ENCODE measurements around the gene SPOCK3.
"Not testable (repeated sequence)": the region's sequence is repeated elsewhere in the genome, so short reads cannot be mapped to it uniquely, and the experiment has no call there.

SPOCK3 gene

DNA sequence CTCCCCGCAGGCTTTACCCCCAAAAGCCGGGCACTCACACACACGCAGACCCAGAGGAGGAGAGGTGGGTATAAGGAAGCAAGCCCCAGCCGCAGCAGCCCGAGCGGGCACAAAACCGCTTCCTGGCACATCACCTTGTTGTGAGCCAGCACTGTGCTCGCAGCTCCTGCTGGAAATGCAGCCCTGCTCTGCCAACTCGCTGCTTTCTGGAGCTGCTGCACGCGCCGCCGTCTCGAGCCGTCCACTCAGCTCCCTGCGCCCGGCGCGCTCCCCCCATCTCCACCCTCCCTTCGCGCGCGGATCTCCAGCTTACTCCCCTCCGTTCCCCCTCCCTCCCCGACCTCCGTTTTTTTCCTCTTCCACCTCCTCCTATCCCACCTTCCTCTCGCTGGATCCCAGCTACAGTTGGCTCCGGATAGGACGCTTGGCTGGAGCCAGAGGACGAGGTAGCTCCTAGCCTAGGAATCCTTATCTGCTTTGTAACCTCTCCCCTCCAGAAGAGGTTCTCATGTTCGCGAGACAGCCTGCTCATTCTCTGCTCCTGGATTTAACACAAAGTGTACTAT, at the start of gene SPOCK3:
Gene SPOCK3, minus strand, starts transcription at position 179 of the 566 bp plus-strand sequence.
- in situ Hi-C loops (cut with MboI; ENCODE audit: low sequenced_read_pairs), result no loop called here

DNA sequence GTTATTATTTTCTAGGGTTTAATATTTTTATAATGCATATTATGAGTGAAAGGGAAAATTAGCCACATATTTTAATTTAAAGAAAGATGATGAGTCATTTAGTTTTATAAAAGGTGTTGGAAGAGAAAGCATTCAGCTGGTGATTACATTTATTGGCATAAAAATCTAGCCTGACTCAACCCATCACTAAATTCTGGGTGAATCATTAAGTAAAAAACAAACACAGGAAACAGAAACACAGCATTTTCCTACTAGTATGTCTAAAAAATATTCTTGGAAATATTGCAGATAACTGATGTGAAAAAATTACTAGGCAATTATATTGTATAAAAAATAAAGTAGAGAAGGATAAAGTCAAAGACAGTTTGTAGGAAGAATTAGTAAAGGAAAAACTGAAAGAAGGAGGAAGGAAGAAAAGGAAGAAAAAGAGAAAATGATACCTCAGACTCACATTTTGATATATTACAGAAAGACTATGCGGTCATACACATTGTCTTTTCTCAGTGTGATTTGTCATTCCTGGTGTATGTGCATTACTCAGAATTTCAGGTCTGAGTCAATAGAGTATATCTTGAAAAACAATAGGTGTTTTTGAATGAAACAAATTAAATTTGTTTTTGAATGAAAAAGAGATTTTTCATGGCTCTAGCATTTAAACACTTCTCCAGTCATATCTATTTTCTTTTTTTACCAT, 48.0 kb upstream of the SPOCK3 start:
- in situ Hi-C loops (cut with MboI; ENCODE audit: low sequenced_read_pairs), result no loop called here

DNA sequence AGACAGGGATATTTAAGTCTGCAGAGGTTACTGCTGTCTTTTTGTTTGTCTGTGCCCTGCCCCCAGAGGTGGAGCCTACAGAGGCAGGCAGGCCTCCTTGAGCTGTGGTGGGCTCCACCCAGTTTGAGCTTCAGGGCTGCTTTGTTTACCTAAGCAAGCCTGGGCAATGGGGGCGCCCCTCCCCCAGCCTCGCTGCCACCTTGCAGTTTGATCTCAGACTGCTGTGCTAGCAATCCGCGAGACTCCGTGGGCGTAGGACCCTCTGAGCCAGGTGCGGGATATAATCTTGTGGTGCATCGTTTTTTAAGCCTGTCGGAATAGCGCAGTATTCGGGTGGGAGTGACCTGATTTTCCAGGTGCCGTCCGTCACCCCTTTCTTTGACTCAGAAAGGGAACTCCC, 47.3 kb upstream of the SPOCK3 start:
- in situ Hi-C loops (cut with MboI; ENCODE audit: low sequenced_read_pairs), result not testable (repeated sequence)

DNA sequence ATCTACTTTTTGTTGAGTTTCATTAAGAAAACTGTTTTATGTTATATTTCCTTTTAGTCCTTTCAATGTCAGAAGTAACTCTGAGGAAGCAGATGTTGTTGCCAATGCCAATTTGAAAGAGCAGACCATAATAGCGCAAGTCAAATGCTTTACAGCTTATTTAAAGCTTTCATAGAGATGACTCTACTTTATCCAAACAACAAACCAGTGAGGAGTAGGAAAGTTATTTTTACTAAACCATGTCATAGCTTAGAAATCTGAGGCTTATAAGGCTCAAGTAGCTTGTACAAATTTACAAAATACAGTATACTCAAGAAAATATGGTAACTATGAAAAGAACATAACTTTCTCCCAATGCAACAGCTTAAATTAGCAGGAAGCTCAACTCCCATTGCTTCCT, 40.1 kb upstream of the SPOCK3 start:
- in situ Hi-C loops (cut with MboI; ENCODE audit: low sequenced_read_pairs), result no loop called here

DNA sequence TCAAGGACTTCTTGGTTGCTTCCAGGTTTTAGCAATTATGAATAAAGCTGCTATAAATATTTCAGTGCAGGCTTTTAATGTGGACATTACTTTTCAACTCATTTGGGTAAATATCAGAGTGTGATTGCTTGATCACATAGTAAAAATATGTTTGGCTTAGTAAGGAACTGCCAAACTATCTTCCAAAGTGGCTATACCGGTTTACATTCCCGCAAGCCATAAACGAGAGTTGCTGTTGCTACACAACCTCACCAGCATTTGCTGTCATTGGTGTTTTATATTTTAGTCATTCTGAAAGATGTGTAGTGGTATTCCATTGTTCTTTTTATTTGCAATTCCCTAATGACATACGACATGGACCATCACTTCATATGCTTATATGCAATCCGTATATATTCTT, 30.9 kb upstream of the SPOCK3 start:
- in situ Hi-C loops (cut with MboI; ENCODE audit: low sequenced_read_pairs), result no loop called here

DNA sequence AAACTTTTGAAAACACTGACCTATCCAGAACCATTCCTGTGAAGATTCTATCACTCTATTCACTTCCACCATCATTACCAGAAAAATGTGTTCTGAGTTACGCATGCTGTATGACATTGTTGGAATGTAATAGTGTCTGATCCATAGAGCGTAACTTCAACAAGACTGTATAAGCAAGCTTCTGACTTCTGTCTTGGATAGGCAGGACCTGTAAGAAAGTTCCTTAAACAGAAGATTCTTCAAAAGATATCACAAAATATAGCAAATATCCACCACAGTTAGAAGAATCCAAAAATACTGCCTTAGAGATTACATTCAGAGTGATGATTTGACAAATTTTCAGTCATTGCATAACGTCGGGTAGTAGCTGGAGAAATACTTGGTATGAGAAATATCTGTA, 14.0 kb upstream of the SPOCK3 start:
- in situ Hi-C loops (cut with MboI; ENCODE audit: low sequenced_read_pairs), result no loop called here

DNA sequence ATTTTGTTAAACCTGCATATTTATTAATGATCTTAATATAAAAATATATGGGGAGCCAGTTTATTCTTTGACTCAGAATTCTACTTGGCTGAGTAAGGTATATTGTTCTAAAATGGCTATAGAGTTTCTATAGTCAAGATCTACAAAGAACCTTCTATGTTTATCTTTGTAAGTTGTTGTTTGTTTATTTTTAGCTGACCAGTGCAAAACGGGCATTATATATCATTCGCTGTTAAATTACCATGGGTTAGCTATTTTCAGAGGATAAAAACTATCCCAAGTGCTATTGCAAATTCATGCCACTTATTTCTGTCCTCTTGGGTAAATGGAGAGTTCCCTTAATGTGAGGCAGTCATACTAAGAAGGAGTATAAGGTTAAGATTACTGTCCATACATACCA, 5.3 kb upstream of the SPOCK3 start:
- in situ Hi-C loops (cut with MboI; ENCODE audit: low sequenced_read_pairs), result no loop called here

DNA sequence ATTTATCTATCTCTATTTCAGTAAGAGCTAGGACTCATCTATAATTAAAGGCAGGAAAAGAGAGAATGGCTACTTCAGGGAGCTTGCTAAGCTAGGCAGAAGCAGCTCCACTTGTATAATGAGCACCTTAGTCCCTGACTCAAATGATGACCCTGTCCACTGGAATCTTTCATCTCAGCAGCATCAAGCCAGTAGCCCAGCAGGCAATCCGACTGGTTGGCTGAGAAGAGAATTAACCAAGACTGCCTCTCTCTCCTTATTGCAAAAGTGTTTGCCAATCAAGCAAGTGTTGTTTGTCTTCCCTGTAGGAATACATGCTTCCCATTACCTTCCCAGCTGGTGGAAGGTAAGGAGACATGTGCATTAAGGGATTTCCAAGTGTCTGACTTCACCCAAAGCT, 3.9 kb upstream of the SPOCK3 start:
- in situ Hi-C loops (cut with MboI; ENCODE audit: low sequenced_read_pairs), result no loop called here

DNA sequence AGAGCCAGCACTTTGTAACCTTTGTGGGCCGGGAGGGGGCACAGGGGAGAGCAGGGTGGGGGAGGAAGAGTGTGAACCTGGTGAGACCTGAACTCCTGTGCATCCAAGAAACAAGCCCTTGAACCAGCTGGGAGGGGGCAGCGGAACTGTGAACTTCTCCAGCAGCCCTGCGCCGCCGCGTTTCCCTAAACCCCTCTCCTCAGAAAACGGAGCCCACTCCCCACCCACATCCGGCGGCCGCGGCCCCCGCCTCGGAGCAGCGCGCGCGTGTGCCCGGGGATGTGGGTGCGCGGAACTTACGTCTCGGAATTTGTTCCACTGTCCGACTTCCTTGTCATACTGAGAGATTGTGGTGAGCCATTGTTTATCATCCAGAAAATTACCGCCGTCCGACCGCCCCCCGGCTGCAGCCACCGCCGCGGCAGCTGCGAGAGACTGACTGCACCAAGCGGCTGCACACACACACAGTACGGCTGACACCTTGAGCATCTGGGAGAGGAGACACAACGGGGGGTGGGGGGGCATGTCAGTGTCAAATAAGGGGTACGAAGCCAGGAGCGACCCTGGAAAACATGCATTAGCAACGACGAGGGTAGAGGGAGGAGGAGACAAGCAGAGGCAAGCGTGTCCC, 494 bp downstream of the SPOCK3 start:
- in situ Hi-C loops (cut with MboI; ENCODE audit: low sequenced_read_pairs), result no loop called here

DNA sequence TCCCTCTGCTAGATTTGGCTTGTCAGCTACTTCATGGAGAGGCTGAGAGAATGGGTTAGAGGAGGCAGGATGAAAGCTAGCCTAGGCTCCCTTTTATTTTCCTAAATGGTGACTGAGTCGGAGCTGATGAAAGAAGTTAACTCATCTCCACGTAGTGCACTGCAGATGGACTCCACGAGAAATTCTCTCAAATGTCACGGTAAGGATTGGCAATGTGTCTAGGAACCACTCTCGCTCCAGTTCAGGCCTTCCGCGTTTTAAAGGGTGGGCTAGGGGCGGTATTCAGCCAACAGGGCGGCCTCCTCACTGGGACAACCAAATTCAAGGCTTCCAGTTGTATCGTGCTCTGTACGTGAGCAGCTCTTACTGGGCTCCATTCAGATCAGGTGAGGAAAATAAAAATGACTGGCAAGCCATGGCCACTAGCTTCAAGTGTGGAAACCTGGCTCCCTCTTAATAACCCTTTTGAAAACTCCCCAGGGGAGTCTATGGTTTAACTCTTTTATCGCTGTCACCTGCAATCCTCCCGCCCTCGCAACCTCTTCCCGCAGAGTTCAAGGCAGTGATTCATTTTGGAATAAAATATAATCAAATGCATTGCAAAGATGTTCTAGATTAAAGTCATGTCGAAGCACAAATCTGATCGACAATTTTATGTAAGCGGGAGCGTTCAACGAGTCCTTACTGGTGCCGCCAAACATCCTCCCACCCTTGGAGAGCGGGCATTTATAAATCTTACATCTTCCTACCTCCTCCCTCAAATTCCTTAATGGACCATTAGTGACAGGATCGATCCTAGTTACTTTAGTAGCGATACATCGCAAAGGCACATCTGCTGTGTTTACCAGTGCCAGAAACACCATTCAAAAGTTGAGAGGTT, 1.2 kb downstream of the SPOCK3 start:
- in situ Hi-C loops (cut with MboI; ENCODE audit: low sequenced_read_pairs), result no loop called here

DNA sequence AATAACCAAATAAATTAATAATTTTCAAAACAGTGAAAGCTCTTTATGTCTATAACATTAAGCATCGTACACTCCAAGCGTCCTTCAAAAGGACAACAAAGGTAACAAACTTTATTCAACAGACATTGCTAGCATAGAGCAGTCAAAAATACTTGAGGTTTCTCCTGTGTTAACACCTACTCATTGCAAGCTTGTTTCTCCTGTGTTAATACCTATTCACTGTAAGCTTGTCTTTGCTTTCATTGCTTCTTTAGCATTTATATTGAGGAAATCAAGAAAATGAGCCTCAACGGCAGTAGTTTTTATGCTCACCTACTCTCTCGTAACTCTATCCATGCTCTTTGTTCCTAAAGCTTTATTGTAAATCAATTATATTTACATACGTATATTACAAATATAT, 3.5 kb downstream of the SPOCK3 start:
- in situ Hi-C loops (cut with MboI; ENCODE audit: low sequenced_read_pairs), result no loop called here

DNA sequence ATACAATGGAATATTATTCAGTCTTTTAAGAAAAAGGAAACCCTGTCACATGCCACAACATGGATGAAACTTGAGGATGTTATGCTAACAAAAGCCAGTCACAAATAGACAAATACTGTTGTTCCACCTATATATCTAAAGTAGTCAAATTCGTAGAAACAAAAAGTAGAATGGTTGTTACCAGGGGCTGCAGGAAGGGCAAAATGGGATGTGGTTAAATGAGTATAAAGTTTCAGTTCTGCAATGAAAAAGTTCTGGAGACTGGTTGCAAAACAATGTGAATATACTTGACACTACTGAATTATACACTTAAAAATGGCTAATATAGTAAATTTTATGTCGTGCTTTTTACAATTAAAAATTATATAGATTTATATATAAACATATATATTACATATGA, 12.2 kb downstream of the SPOCK3 start:
- in situ Hi-C loops (cut with MboI; ENCODE audit: low sequenced_read_pairs), result no loop called here

DNA sequence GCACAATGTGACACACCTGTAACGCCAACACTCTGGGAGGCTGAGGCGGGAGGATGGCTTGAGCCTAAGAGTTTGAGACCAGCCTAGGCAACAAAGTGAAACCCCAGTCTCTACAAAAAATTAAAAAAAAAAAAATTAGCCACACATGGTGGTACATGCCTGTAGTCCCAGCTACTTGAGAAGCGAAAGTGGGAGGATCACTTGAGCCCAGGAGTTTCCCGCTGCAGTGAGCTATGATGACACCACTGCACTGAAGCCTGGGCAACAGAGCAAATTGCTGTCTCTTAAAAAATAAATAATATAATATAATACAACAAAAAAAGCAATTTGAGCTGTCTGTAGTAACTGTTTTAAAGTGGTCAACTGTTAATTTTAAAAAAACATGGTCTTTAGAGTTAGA, 13.2 kb downstream of the SPOCK3 start:
- in situ Hi-C loops (cut with MboI; ENCODE audit: low sequenced_read_pairs), result no loop called here

DNA sequence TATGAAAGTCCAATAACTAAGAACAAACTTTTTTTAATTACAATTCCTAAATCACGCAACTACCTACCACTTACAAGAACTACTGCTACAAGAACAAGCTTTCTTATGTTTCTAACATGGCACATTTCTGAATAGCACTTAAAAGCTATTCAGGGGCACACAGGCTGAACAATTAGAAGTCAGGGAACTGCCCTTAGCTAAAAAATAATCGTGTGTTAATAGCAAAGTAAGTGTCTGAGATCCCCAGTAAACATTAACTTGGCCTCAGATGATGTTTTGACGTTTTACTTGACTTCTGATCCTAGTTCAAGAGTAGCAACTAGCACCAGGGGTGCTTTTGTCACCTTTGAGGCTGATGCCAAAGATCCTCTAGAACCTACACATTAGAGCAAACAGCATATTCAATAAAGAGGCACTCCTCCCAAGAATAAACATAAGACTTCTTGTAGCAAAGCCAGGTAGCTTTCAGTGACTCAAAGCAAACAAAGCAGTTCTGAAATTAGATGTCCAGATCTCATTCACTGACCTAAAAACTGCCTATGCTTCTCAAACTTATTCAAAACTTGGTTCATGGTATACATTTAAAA, 16.2 kb downstream of the SPOCK3 start:
- in situ Hi-C loops (cut with MboI; ENCODE audit: low sequenced_read_pairs), result no loop called here

DNA sequence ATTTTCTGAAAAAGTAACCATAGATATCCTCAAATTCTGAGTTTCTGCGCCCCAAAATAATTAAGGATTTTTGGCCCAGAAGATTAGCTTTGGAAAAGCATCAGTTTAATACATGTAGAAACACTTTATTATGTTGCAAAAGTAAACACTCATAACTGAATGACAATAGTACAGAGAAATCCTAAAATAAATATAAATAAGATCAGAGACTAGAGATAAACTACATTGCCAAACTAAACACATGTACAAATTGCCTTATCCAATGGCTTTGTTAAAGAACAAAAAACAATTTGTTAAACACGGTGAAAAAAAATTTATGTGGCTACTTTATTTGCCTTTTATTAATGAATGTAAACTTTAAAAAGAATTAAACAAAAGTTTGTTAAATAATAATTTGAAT, 17.5 kb downstream of the SPOCK3 start:
- in situ Hi-C loops (cut with MboI; ENCODE audit: low sequenced_read_pairs), result no loop called here

DNA sequence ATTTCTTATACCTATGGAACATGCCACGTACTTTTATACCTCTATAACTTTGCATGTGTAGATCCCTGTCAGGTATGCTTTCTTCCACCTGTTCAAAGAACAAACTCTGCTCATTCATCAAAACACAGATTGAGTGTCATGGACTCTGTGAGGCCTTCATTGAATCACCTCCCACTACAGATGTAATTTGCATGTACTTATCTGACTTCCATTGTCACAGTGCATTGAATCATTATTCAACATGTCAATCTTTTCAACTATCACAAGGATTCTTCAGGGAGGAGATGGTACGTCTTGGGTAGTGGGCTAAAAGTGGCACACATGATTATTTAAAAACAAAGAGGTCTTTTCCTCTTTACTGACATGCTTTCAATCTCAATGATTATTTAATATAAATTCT, 24.1 kb downstream of the SPOCK3 start:
- in situ Hi-C loops (cut with MboI; ENCODE audit: low sequenced_read_pairs), result no loop called here

DNA sequence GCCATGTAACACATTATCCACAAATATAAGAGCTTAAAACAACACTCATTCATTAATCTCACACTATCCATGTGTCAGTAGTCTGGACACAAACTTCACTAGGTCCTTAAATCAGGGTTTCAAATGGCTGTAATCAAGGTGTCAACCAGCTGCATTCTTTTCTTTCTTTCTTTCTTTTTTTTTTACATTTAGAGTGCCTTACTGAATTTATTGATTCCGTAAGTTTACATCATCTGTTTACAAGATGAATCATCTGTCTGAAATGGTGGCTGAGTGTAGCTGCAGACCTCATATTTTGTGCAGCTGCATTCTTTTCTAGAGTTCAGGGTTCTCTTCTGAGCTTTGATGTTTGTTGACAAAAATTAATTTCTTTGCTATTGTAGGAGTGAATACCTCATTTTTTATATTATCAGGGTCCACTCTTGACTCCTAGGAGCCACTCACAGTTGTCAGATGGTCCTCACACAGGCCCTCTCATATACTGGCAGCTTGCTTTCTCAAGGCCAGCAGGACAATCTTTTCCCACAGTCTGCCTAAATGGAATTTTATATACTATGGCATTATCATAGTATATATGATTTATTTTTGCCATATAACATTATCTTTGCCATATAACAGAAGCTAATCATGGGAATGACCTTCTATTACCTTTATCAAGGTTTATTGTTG, 37.8 kb downstream of the SPOCK3 start:
- in situ Hi-C loops (cut with MboI; ENCODE audit: low sequenced_read_pairs), result no loop called here

DNA sequence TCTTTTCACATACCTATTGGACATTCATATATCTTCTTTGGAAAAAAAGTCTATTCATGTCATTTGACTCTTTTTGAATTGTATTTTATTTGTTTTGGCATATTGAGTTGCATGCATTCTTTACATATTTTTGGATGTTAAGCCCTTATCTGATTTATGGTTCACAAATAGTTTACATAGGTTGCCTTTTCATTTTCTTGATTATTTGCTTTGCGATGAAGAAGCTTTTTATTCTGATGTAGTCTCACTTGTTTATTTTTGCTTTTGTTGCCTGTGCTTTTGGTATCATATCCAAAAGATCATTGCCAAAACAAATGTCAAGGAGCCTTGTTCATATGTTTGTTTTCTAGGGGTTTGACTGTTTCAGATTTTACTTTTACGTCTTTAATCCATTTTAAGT, 43.9 kb downstream of the SPOCK3 start:
- in situ Hi-C loops (cut with MboI; ENCODE audit: low sequenced_read_pairs), result no loop called here

DNA sequence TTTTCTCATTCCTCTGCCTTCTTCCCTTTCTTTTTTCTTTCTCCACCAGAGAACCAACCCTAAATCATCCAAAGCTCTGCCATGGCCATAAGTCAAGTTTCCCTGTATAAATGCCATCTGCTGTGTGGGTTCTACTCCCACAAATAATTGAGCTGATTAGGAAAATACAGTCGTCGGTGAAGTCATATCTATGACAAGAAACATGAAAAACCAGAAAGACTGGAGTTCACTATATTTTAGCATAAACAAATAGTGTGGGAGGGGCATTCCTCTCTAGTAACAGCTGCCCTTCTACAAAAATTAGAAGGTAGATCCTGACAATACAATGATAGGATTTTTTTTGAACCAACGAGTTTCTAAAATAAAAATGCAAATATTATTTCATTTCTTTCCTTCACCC, 48.8 kb downstream of the SPOCK3 start:
- in situ Hi-C loops (cut with MboI; ENCODE audit: low sequenced_read_pairs), result no loop called here

DNA sequence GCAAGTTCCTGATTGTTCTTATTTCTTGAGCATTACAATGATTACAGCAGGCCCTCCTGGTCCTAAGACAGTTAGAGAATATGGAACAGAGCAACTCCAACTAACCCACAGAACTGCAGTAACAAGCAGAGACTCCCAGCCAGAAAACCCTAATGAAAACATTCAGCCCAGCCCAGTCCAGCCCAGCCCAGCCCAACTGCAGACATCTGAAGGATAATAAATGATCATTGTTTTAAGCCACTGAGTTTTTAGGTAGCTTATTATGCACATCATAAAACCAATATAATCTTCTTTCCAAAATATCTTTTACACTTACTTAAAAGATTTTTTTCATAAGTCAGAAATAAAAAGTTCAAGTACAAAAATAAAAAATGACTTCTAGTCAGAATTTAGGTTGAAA, 51.3 kb downstream of the SPOCK3 start:
- in situ Hi-C loops (cut with MboI; ENCODE audit: low sequenced_read_pairs), result no loop called here

DNA sequence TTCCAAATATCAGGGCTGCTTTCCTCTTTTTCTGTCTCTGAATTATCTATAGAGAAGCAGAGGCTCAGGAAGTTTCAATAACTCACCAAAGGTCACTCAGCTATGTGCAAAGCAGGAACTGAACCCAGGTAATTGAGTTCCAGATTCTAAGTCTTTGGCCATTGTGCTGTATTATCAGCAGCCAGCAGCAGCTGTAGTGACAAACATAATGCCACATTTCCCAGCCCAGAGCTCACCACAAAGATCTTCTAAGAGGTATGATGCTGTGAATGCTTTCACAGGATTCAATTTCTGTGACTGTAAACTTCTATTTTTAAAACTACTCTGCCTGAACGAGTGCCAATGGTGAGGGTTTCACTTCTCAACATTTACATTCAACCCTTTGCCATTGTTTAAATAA, 56.4 kb downstream of the SPOCK3 start:
- in situ Hi-C loops (cut with MboI; ENCODE audit: low sequenced_read_pairs), result no loop called here
